ENCODE data around the gene NFASC. TPM values are rescaled to one million over a fixed set of nuclear protein-coding genes. Genes with fewer than 3 reads are reported as not detected.

Gene NFASC
- total RNA-seq, 4 donors from 2014 or later = 10.3 to 18.4 (median 10.9) TPM

GRCh38 chr1:204921855-204922516 lies 51.3 kb downstream of the NFASC start:
- TF ChIP-seq, protein P1, sequence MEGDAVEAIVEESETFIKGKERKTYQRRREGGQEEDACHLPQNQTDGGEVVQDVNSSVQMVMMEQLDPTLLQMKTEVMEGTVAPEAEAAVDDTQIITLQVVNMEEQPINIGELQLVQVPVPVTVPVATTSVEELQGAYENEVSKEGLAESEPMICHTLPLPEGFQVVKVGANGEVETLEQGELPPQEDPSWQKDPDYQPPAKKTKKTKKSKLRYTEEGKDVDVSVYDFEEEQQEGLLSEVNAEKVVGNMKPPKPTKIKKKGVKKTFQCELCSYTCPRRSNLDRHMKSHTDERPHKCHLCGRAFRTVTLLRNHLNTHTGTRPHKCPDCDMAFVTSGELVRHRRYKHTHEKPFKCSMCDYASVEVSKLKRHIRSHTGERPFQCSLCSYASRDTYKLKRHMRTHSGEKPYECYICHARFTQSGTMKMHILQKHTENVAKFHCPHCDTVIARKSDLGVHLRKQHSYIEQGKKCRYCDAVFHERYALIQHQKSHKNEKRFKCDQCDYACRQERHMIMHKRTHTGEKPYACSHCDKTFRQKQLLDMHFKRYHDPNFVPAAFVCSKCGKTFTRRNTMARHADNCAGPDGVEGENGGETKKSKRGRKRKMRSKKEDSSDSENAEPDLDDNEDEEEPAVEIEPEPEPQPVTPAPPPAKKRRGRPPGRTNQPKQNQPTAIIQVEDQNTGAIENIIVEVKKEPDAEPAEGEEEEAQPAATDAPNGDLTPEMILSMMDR (IDR thresholded peaks at IDR 0.05) = no peak
- no peak for ATAC-seq (ENCODE audit: low FRiP score)

DNA sequence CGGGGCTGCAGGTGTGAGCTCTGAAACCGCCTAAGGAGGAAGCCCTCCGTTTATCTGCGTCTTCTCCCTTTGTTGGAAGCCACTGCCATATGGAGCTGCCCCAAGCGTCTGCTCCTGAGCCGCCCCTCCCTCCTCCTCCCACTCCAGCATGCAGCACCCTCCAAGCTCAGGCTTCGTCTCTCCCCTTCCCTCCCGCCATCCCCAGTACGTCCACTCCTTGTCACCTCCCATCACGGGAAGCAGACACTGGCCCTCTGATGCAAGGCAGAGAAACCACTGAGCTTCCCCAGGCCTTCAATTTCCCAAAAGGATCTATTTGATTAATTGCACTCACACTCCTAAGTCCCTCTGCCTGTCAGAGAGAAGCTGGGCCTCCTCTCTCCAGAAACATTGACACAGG lies 52.5 kb downstream of the NFASC start:
- TF ChIP-seq, protein P1 (IDR thresholded peaks at IDR 0.05) = no peak
- DNase-seq (ENCODE audit: low spot score) = no peak
- ATAC-seq (ENCODE audit: low FRiP score) = no peak

More at GRCh38 chr1:204921855-204922516, 51.3 kb downstream of the NFASC start:
- no peak for DNase-seq (ENCODE audit: low spot score)

DNA sequence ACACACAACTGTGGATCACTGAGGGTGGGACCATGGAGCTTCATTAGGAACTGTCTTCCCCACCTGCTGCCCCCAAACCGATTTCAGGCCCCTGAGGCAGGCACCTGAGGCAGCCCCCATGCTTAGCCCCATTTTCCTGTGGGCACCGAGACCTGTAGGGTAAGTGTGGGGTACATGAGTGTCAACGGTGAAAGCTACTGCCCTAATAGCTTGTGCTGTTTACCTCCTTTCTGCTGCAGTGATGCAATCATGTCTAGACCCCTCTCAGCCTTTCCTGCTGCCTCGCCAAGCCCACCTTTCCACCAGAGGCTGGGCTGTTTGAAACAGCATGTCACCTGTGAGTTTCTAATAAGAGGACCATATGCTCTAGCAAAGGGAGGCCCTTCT lies 53.0 kb downstream of the NFASC start:
- DNase-seq (ENCODE audit: low spot score) (no peak), ATAC-seq (ENCODE audit: low FRiP score) (no peak)
- TF ChIP-seq, protein P1 (IDR thresholded peaks at IDR 0.05) = no peak

DNA sequence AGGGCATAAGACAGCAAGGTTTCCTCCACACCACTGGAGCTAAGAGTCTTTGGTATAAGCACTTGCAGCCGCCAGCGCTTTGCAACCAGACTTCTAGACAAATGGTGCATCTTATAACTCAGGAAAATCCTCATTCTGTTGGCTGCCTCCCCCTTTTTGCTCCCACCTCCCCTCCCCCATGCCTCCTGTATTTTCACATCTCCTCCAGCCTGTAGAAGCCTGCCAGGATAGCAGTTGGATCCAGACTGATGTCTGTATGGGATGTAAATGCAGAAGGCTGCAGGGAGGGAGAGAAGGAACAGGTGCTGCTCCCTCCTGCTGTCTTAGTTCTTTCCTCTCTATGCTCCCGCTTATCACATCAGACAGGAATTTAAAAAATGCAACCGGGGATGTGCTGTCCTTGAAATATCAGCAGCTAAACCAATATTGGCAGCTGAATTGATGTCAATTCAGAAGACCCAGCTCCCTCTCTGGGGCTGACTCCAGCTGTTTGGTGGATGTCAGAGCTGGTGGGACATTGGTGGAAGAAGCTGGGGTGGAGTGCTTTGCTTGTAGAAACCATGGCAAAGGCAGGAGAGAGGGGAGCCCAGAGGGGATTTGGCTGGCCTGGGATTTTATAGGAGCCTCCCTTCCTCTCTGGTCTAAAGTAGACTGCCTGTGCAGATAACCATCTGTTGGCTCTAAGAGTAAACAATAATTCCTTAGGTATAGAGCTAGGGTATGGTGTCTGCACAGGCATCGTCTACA lies 53.5 kb downstream of the NFASC start:
- ATAC-seq (ENCODE audit: low FRiP score) = no peak
- DNase-seq (ENCODE audit: low spot score) = no peak
- TF ChIP-seq, protein P1 (IDR thresholded peaks at IDR 0.05) = no peak

GRCh38 chr1:204925701-204926100 lies 55.0 kb downstream of the NFASC start:
- DNase-seq (ENCODE audit: low spot score) (no peak), ATAC-seq (ENCODE audit: low FRiP score) (no peak)
- TF ChIP-seq, protein P1 (IDR thresholded peaks at IDR 0.05) = no peak

- no peak for ATAC-seq (ENCODE audit: low FRiP score)
- DNase-seq (ENCODE audit: low spot score) = no peak
- TF ChIP-seq, protein P1 (IDR thresholded peaks at IDR 0.05) = no peak
Measured at GRCh38 chr1:204927673-204928641, 57.3 kb downstream of the NFASC start.
